AG20443 (cell line): ENCODE measurements around the gene CCBE1.

Experiments
- DNase-seq: peaks from one replicate; pipeline ENCODE4 v3.0.0; 2012; ENCODE audit warnings: low spot score, mixed read lengths

Gene CCBE1

GRCh38 chr18:59570101-59570775, 127.0 kb downstream of the CCBE1 start:
- no peak for DNase-seq

GRCh38 chr18:59569390-59569791, 127.8 kb downstream of the CCBE1 start:
- no peak for DNase-seq

GRCh38 chr18:59567431-59567830, 129.8 kb downstream of the CCBE1 start:
- DNase-seq: no peak

- no peak for DNase-seq
Observed at GRCh38 chr18:59566533-59566971, 130.7 kb downstream of the CCBE1 start.

- no peak for DNase-seq
Observed at GRCh38 chr18:59565957-59566356, 131.3 kb downstream of the CCBE1 start.

GRCh38 chr18:59564561-59564960, 132.7 kb downstream of the CCBE1 start:
- DNase-seq: no peak

- no peak for DNase-seq
Observed at GRCh38 chr18:59563176-59563785, 133.9 kb downstream of the CCBE1 start.

GRCh38 chr18:59562751-59563150, 134.5 kb downstream of the CCBE1 start:
- no peak for DNase-seq

- no peak for DNase-seq
Observed at GRCh38 chr18:59561612-59562011, 135.6 kb downstream of the CCBE1 start.

GRCh38 chr18:59560556-59560955, 136.7 kb downstream of the CCBE1 start:
- DNase-seq: peak; percentile 27

- DNase-seq: no peak
Observed at GRCh38 chr18:59559528-59559927, 137.7 kb downstream of the CCBE1 start.

- DNase-seq: peak; percentile 71
Observed at GRCh38 chr18:59555995-59556659, 141.1 kb downstream of the CCBE1 start.

GRCh38 chr18:59554796-59555335, 142.4 kb downstream of the CCBE1 start:
- no peak for DNase-seq

GRCh38 chr18:59553273-59553870, 143.9 kb downstream of the CCBE1 start:
- DNase-seq: no peak

- DNase-seq: no peak
Observed at GRCh38 chr18:59551902-59552635, 145.2 kb downstream of the CCBE1 start.

- DNase-seq: no peak
Observed at GRCh38 chr18:59550174-59550516, 147.1 kb downstream of the CCBE1 start.

GRCh38 chr18:59549503-59550173, 147.6 kb downstream of the CCBE1 start:
- no peak for DNase-seq

- peak; percentile 72 for DNase-seq
Observed at GRCh38 chr18:59547581-59548182, 149.5 kb downstream of the CCBE1 start.

GRCh38 chr18:59546188-59546587, 151.0 kb downstream of the CCBE1 start:
- DNase-seq: no peak

- no peak for DNase-seq
Observed at GRCh38 chr18:59540780-59541179, 156.4 kb downstream of the CCBE1 start.

GRCh38 chr18:59540346-59540745, 156.9 kb downstream of the CCBE1 start:
- no peak for DNase-seq
